ENCODE measurements around the gene PFKFB2.

Gene PFKFB2

DNA sequence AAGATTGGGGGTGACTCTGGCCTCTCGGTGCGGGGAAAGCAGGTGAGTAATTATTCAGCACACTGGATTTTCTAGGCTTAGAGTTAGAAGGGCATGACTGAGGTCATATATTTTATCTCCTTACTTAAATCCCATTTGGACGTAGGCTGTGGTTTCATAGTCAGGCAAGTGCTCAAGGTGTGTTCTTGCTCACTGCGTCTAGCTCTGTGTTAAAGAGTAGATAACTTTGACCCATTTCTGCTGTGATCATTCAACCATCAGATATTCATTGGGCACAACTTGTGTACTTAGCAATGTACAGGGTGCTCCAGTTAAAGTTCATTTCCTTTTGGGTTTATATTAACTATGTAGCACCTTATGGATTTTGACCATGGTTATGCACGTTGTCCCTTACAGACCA is 14.6 kb downstream of the PFKFB2 start:
- TF ChIP-seq, protein P1, sequence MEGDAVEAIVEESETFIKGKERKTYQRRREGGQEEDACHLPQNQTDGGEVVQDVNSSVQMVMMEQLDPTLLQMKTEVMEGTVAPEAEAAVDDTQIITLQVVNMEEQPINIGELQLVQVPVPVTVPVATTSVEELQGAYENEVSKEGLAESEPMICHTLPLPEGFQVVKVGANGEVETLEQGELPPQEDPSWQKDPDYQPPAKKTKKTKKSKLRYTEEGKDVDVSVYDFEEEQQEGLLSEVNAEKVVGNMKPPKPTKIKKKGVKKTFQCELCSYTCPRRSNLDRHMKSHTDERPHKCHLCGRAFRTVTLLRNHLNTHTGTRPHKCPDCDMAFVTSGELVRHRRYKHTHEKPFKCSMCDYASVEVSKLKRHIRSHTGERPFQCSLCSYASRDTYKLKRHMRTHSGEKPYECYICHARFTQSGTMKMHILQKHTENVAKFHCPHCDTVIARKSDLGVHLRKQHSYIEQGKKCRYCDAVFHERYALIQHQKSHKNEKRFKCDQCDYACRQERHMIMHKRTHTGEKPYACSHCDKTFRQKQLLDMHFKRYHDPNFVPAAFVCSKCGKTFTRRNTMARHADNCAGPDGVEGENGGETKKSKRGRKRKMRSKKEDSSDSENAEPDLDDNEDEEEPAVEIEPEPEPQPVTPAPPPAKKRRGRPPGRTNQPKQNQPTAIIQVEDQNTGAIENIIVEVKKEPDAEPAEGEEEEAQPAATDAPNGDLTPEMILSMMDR (IDR thresholded peaks at IDR 0.05; ENCODE audit: unreplicated experiment in 3 of 3): no peak
- Mint-ChIP-seq H3K9me3 (no peaks in the 10 kb centered on the region), H3K36me3 (ENCODE audit: low read depth) (peaks cover 46% of the 10 kb centered on the region), H3K4me1 (peaks cover 6% of the 10 kb centered on the region), H3K27me3 (ENCODE audit: low read depth) (peaks cover 2% of the 10 kb centered on the region), H3K27ac (peak overlapping the region; percentile 24 to 68 (median 60)), H3K4me3 (no peak overlapping the region)

DNA sequence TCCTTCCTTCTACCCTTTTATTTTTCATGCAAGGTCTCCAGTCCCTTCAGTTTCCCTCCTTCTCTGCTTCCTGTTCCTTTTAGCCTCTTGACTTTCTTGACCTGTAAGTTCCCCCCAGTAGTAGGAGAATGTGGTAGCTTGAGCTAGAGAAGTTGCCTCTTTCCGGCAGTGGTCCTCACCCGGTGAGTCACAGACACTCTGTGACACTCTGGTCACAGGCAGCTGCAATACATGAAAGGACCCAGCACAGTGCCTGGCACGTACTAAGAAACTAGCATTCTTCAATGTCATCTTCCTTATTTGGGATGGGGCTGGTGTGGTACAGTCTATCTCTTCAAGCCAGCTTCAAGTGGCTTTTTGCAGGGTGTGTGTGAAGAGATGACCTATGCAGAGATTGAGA is 16.0 kb downstream of the PFKFB2 start:
- TF ChIP-seq, protein P1 (IDR thresholded peaks at IDR 0.05; ENCODE audit: unreplicated experiment in 3 of 3): no peak
- peaks cover 8% of the 10 kb centered on the region for H3K27me3 Mint-ChIP-seq (ENCODE audit: low read depth)
- no peak overlapping the region for H3K27ac Mint-ChIP-seq
- H3K9me3 Mint-ChIP-seq: no peaks in the 10 kb centered on the region
- no peak overlapping the region for H3K4me3 Mint-ChIP-seq
- peaks cover 32% of the 10 kb centered on the region for H3K36me3 Mint-ChIP-seq (ENCODE audit: low read depth)
- H3K4me1 Mint-ChIP-seq: peaks cover 6% of the 10 kb centered on the region

DNA sequence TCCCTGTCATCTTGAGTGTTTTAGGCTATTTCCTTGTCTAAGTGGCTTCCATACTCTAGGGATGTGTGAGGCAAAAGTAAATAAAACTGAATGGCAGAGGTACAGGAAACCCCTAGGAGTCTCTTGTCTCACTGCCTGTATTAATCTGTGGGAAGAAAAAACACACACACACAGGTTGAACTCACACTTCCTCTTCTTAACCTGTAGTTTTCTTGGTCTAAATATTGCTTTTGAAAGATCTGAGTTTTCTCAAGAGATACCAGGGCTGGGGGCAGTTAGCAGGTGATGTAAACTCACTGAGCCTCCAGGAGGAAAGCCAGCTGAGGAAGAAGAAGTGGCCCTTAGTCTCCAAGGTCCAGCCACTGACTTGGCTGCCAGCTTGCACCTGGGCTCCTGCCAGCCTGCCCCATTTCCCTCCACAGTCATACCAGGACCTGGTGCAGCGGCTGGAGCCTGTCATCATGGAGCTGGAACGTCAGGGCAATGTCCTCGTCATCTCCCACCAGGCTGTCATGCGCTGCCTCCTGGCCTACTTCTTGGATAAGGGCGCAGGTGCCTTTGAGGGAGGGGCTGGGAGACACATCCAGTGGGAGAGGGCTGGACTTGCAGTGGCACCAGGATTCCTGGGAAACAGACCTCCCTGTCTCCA is 16.9 kb downstream of the PFKFB2 start:
- Mint-ChIP-seq H3K4me1 (peaks cover 6% of the 10 kb centered on the region), H3K27me3 (ENCODE audit: low read depth) (peaks cover 8% of the 10 kb centered on the region), H3K4me3 (no peak overlapping the region), H3K9me3 (no peaks in the 10 kb centered on the region), H3K27ac (no peak overlapping the region), H3K36me3 (ENCODE audit: low read depth) (peaks cover 28% of the 10 kb centered on the region)
- TF ChIP-seq, protein P1 (IDR thresholded peaks at IDR 0.05; ENCODE audit: unreplicated experiment in 3 of 3): no peak

DNA sequence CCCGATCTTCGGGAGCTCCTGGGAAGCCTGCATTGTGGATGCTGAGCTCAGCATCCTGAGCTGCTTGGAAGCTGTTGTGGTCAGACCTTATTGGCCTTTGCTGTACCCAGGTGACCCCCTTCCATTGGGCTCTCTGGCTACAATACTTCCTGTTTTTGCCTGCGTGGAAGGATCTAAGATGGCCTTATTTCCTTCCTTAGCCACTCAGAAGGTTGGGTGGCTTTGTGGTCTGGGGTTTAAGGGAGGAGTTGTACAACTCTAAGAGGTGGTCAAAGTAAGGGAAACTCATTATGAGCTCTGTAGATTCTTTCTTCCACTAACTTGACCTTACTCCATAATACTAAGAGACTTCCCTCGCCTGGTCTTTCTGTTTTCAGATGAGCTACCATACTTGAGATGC is 17.7 kb downstream of the PFKFB2 start:
- TF ChIP-seq, protein P1 (IDR thresholded peaks at IDR 0.05; ENCODE audit: unreplicated experiment in 3 of 3): no peak
- H3K27me3 Mint-ChIP-seq (ENCODE audit: low read depth): peaks cover 8% of the 10 kb centered on the region
- peaks cover 6% of the 10 kb centered on the region for H3K4me1 Mint-ChIP-seq
- no peak overlapping the region for H3K4me3 Mint-ChIP-seq
- peaks cover 25% of the 10 kb centered on the region for H3K36me3 Mint-ChIP-seq (ENCODE audit: low read depth)
- H3K27ac Mint-ChIP-seq: no peak overlapping the region
- H3K9me3 Mint-ChIP-seq: no peaks in the 10 kb centered on the region

DNA sequence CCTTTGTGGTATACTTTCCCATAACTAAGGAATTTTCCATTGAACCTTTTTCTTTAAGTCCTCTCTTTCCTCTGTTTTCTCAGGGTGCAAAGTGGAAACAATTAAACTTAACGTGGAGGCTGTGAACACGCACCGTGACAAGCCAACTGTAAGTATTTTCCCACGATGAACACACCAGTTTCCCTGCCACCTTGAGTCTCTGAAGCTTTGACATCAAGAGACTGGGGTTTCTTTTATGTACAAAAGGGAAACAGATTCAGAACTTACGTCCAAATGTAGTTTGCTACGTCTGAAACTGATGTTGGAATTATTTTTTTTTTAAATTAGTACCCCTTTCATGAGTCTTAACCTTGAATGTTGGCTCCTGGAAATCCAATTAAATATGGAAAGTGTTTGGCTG is 18.4 kb downstream of the PFKFB2 start:
- no peak overlapping the region for H3K27ac Mint-ChIP-seq
- H3K4me3 Mint-ChIP-seq: no peak overlapping the region
- peaks cover 8% of the 10 kb centered on the region for H3K27me3 Mint-ChIP-seq (ENCODE audit: low read depth)
- H3K9me3 Mint-ChIP-seq: no peaks in the 10 kb centered on the region
- TF ChIP-seq, protein P1 (IDR thresholded peaks at IDR 0.05; ENCODE audit: unreplicated experiment in 3 of 3): no peak
- peaks cover 6% of the 10 kb centered on the region for H3K4me1 Mint-ChIP-seq
- peaks cover 23% of the 10 kb centered on the region for H3K36me3 Mint-ChIP-seq (ENCODE audit: low read depth)

DNA sequence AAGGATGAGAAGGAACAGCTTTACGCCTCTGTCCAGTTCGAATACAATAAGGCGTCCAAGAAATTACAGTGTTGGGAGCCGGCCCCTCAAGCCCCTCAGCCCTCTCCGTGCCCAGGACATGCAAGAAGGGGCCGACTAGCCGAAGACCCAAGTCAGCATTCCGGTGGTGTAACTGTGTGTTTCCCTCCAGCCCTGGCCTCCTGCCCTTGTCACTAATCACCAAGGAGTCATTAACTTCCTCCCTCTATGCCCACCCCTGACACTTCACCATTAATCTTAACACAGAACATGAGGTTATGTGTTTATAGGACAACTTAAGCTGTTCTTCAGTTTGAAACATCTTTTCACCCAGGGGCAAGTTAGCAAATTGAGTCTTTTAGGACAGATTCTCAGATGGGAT is 19.2 kb downstream of the PFKFB2 start:
- TF ChIP-seq, protein P1 (IDR thresholded peaks at IDR 0.05; ENCODE audit: unreplicated experiment in 3 of 3): no peak
- Mint-ChIP-seq H3K27ac (no peak overlapping the region), H3K27me3 (ENCODE audit: low read depth) (peaks cover 8% of the 10 kb centered on the region), H3K9me3 (no peaks in the 10 kb centered on the region), H3K4me1 (peaks cover 3% of the 10 kb centered on the region), H3K36me3 (ENCODE audit: low read depth) (peaks cover 18% of the 10 kb centered on the region), H3K4me3 (no peak overlapping the region)

All from nephron (organoid).